GM19468 (cell line): Measurements from ENCODE around the gene GPR141.
A peak's percentile ranks its signal among the peaks of the same experiment; 100 is the strongest.

Source experiments
- ATAC-seq: cut with Tn5 transposase; IDR thresholded peaks from one replicate; pipeline ENCODE4 v1.9.1; 2021; ENCODE audit warnings: mild to moderate bottlenecking, moderate library complexity, moderate number of reproducible peaks; ENCODE audit not compliant: unreplicated experiment; ENCODE audit errors: extremely low read depth

Gene GPR141

GRCh38 chr7:37683246-37684120 lies at the start of gene GPR141:
Gene GPR141, plus strand, starts transcription at chr7:37683766. Its CDS starts 56,628 bp downstream, at chr7:37740394.
- peak; percentile 35 for ATAC-seq

- ATAC-seq = no peak
These were observed 48.2 kb upstream of the GPR141 start for GRCh38 chr7:37635346-37635745.

- ATAC-seq = no peak
These were observed 41.5 kb upstream of the GPR141 start for GRCh38 chr7:37642028-37642540.

- ATAC-seq = no peak
These were observed 39.7 kb upstream of the GPR141 start for GRCh38 chr7:37643876-37644275.

GRCh38 chr7:37645282-37646050 lies 38.1 kb upstream of the GPR141 start:
- no peak for ATAC-seq

GRCh38 chr7:37656913-37657530 lies 26.5 kb upstream of the GPR141 start:
- ATAC-seq = peak; percentile 90

- ATAC-seq = no peak
These were observed 25.8 kb upstream of the GPR141 start for GRCh38 chr7:37657816-37658215.

- ATAC-seq = no peak
These were observed 23.5 kb upstream of the GPR141 start for GRCh38 chr7:37659971-37660565.

- no peak for ATAC-seq
These were observed 23.0 kb upstream of the GPR141 start for GRCh38 chr7:37660614-37661013.

- ATAC-seq = no peak
These were observed 19.9 kb upstream of the GPR141 start for GRCh38 chr7:37663693-37664092.

- ATAC-seq = no peak
These were observed 18.1 kb upstream of the GPR141 start for GRCh38 chr7:37665352-37666022.

- ATAC-seq = no peak
These were observed 17.4 kb upstream of the GPR141 start for GRCh38 chr7:37666026-37666799.

- ATAC-seq = no peak
These were observed 13.7 kb upstream of the GPR141 start for GRCh38 chr7:37669818-37670217.

- no peak for ATAC-seq
These were observed 13.1 kb upstream of the GPR141 start for GRCh38 chr7:37670436-37670835.

- ATAC-seq = no peak
These were observed 11.7 kb upstream of the GPR141 start for GRCh38 chr7:37671876-37672275.

GRCh38 chr7:37672926-37673325 lies 10.6 kb upstream of the GPR141 start:
- ATAC-seq = no peak

GRCh38 chr7:37673523-37673922 lies 10.0 kb upstream of the GPR141 start:
- ATAC-seq = no peak

- ATAC-seq = no peak
These were observed 9.0 kb upstream of the GPR141 start for GRCh38 chr7:37674531-37674930.

GRCh38 chr7:37675749-37676148 lies 7.8 kb upstream of the GPR141 start:
- ATAC-seq = no peak
